Stimulated activated effector memory CD8-positive, alpha-beta T cell treated with anti-CD3 and anti-CD28 coated beads, Interleukin-12 subunit alpha, Interleukin-12 subunit beta, amount 100 ng/mL, for 72 hours (primary cell): ENCODE measurements around the gene ECI1.

ENCODE experiments used
- ATAC-seq: fragments of 150-1000 bp; cut with Tn5 transposase; 2 replicates; pipeline ENCODE4 v1.10.0; 2021
- DNase-seq, 2 donors: peaks; one replicate each; pipeline ENCODE4 v3.0.0; 2021 to 2022; ENCODE audit warnings: low spot score in 2 of 2
- H3K27ac Mint-ChIP-seq: one replicate; pipeline ENCODE4 v1.8.0; 2022; ENCODE audit warnings: mild to moderate bottlenecking, mixed read lengths
- H3K36me3 Mint-ChIP-seq: one replicate; pipeline ENCODE4 v1.8.0; 2022; ENCODE audit warnings: mild to moderate bottlenecking, mixed read lengths
- H3K4me1 Mint-ChIP-seq: one replicate; pipeline ENCODE4 v1.8.0; 2022; ENCODE audit warnings: mixed read lengths
- H3K4me3 Mint-ChIP-seq: one replicate; pipeline ENCODE4 v1.8.0; 2022; ENCODE audit warnings: mild to moderate bottlenecking, mixed read lengths
- H3K9me3 Mint-ChIP-seq: one replicate; pipeline ENCODE4 v1.8.0; 2022; ENCODE audit warnings: mixed read lengths

Gene ECI1

GRCh38 chr16:2284001-2284770 is 32.8 kb upstream of the ECI1 start:
- H3K27ac Mint-ChIP-seq: no peak overlapping the region
- no peaks in the 10 kb centered on the region for H3K9me3 Mint-ChIP-seq
- peaks cover 7% of the 10 kb centered on the region for H3K36me3 Mint-ChIP-seq
- H3K4me3 Mint-ChIP-seq: no peak overlapping the region
- H3K4me1 Mint-ChIP-seq: no peaks in the 10 kb centered on the region
- no peak for ATAC-seq
- DNase-seq: no peak

GRCh38 chr16:2282866-2283555 is 31.6 kb upstream of the ECI1 start:
- DNase-seq (no peak), ATAC-seq (no peak)
- peaks cover 7% of the 10 kb centered on the region for H3K36me3 Mint-ChIP-seq
- H3K27ac Mint-ChIP-seq: no peak overlapping the region
- no peaks in the 10 kb centered on the region for H3K9me3 Mint-ChIP-seq
- no peak overlapping the region for H3K4me3 Mint-ChIP-seq
- no peaks in the 10 kb centered on the region for H3K4me1 Mint-ChIP-seq

GRCh38 chr16:2282262-2282661 is 30.9 kb upstream of the ECI1 start:
- Mint-ChIP-seq H3K27ac (no peak overlapping the region), H3K4me3 (no peak overlapping the region), H3K4me1 (no peaks in the 10 kb centered on the region), H3K36me3 (peaks cover 7% of the 10 kb centered on the region), H3K9me3 (no peaks in the 10 kb centered on the region)
- DNase-seq: no peak
- no peak for ATAC-seq

- Mint-ChIP-seq H3K4me1 (no peaks in the 10 kb centered on the region), H3K27ac (no peak overlapping the region), H3K36me3 (peaks cover 7% of the 10 kb centered on the region), H3K4me3 (no peak overlapping the region), H3K9me3 (no peaks in the 10 kb centered on the region)
- ATAC-seq: no peak
- no peak for DNase-seq
Observed at GRCh38 chr16:2280981-2281542, 29.7 kb upstream of the ECI1 start.

GRCh38 chr16:2280461-2280860 is 29.1 kb upstream of the ECI1 start:
- ATAC-seq (no peak), DNase-seq (no peak)
- Mint-ChIP-seq H3K36me3 (peaks cover 7% of the 10 kb centered on the region), H3K9me3 (no peaks in the 10 kb centered on the region), H3K4me1 (no peaks in the 10 kb centered on the region), H3K4me3 (no peak overlapping the region), H3K27ac (no peak overlapping the region)

- Mint-ChIP-seq H3K9me3 (no peaks in the 10 kb centered on the region), H3K36me3 (peaks cover 5% of the 10 kb centered on the region), H3K4me1 (no peaks in the 10 kb centered on the region), H3K4me3 (no peak overlapping the region), H3K27ac (no peak overlapping the region)
- DNase-seq (no peak), ATAC-seq (no peak)
Observed at GRCh38 chr16:2278956-2279800, 27.8 kb upstream of the ECI1 start.

GRCh38 chr16:2278272-2278608 is 26.9 kb upstream of the ECI1 start:
- Mint-ChIP-seq H3K4me3 (no peak overlapping the region), H3K9me3 (no peaks in the 10 kb centered on the region), H3K27ac (no peak overlapping the region), H3K4me1 (no peaks in the 10 kb centered on the region), H3K36me3 (no peaks in the 10 kb centered on the region)
- DNase-seq: no peak
- no peak for ATAC-seq

GRCh38 chr16:2277466-2278271 is 26.3 kb upstream of the ECI1 start:
- DNase-seq: no peak
- no peaks in the 10 kb centered on the region for H3K9me3 Mint-ChIP-seq
- no peak overlapping the region for H3K4me3 Mint-ChIP-seq
- H3K36me3 Mint-ChIP-seq: no peaks in the 10 kb centered on the region
- no peaks in the 10 kb centered on the region for H3K4me1 Mint-ChIP-seq
- no peak for ATAC-seq
- no peak overlapping the region for H3K27ac Mint-ChIP-seq

- H3K36me3 Mint-ChIP-seq: no peaks in the 10 kb centered on the region
- H3K27ac Mint-ChIP-seq: no peak overlapping the region
- no peaks in the 10 kb centered on the region for H3K9me3 Mint-ChIP-seq
- H3K4me3 Mint-ChIP-seq: no peak overlapping the region
- ATAC-seq (no peak), DNase-seq (no peak)
- H3K4me1 Mint-ChIP-seq: no peaks in the 10 kb centered on the region
Observed at GRCh38 chr16:2276368-2277195, 25.2 kb upstream of the ECI1 start.

- DNase-seq (no peak), ATAC-seq (no peak)
- no peaks in the 10 kb centered on the region for H3K4me1 Mint-ChIP-seq
- H3K4me3 Mint-ChIP-seq: no peak overlapping the region
- H3K36me3 Mint-ChIP-seq: no peaks in the 10 kb centered on the region
- no peak overlapping the region for H3K27ac Mint-ChIP-seq
- H3K9me3 Mint-ChIP-seq: no peaks in the 10 kb centered on the region
Observed at GRCh38 chr16:2275476-2276367, 24.3 kb upstream of the ECI1 start.

GRCh38 chr16:2273931-2274330 is 22.5 kb upstream of the ECI1 start:
- Mint-ChIP-seq H3K27ac (no peak overlapping the region), H3K4me1 (peaks cover 8% of the 10 kb centered on the region), H3K36me3 (no peaks in the 10 kb centered on the region), H3K9me3 (no peaks in the 10 kb centered on the region), H3K4me3 (no peak overlapping the region)
- ATAC-seq: no peak
- DNase-seq: no peak

- Mint-ChIP-seq H3K27ac (no peak overlapping the region), H3K9me3 (no peaks in the 10 kb centered on the region), H3K4me3 (no peak overlapping the region), H3K4me1 (peaks cover 8% of the 10 kb centered on the region), H3K36me3 (peaks cover under 1% of the 10 kb centered on the region)
- no peak for ATAC-seq
- DNase-seq: no peak
Observed at GRCh38 chr16:2273484-2273883, 22.1 kb upstream of the ECI1 start.

- Mint-ChIP-seq H3K9me3 (no peaks in the 10 kb centered on the region), H3K4me1 (peaks cover 9% of the 10 kb centered on the region), H3K27ac (no peak overlapping the region), H3K4me3 (no peak overlapping the region), H3K36me3 (peaks cover 16% of the 10 kb centered on the region)
- DNase-seq (no peak), ATAC-seq (no peak)
Observed at GRCh38 chr16:2271848-2272461, 20.6 kb upstream of the ECI1 start.
